Measurements from ENCODE around the gene CYB5B.
"Not testable (repeated sequence)": the region's sequence is repeated elsewhere in the genome, so short reads cannot be mapped to it uniquely, and the experiment has no call there.

Gene CYB5B

DNA sequence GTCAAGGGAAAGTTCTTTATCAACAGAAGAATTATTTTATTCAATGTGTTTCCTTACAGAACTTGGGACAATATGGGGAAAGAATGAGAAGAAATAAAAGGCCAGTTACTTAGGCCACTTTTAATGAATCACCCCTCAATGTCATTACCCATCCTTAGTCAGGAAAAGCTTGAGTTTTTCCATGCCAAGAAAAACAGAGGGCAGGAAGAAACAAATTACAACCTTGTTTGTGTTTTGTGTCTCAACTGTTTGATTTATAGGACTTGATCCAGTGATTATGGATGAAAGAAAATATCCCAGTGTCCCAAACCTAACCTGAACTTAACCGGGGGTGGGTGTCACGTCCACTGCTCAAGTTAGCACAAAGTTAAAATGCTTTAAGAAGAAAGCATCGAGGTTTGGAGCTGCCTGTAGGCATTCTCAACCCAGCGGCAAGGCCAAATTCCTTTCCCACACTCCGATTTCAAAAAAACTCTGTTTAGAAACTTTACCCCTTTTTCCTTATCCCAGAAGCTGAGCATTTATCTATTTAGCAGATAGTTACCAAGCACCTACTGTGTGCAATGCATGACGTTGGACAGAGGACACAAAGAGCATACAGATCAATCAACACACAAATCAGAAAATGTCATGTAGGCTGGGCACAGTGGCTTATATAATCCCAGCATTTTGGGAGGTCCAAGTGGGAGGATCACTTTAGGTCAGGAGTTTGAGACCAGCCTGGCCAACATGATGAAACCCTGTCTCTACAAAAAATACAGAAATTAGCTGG, 14.0 kb upstream of the CYB5B start:
- no peak for ATAC-seq
- DNase-seq: no peak

DNA sequence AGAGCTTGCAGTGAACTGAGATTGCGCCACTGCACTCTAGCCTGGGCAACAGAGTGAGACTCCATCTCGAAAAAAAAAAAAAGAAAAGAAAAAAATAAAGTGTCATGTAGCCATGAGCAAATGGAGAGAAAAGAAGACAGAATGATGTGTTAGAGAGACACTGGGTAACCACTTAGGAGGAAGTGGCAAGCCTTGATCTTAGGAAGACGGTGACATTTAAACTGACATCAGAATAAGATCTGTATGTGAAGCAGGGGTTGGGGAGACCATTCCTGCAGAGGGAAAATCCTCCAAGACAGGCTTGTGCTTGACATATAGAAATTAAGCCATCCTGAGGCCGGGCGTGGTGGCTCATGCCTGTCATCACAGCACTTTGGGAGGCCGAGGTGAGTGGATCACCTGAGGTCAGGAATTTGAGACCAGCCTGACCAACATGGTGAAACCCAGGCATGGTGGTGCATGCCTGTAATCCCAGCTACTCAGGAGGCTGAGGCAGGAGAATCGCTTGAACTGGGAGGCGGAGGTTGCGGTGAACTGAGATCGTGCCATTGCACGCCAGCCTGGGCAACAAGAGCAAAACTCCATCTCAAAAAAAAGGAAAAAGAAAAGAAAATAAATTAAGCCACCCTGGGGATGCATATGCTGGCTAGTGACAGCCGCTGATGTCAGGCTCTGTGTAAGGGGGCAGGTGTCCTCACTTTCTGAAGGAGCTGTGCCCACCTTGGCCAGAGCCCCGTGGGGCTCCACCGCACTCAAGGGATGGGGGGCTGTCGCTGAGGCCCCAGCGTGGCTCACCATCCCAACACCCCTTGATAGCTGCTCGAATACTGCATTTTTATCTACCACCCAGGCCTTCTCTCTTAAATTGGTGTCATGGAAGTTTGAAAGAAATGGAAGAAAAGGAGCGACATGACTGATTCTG, 13.1 kb upstream of the CYB5B start:
- ATAC-seq: peak; percentile 83
- no peak for DNase-seq

DNA sequence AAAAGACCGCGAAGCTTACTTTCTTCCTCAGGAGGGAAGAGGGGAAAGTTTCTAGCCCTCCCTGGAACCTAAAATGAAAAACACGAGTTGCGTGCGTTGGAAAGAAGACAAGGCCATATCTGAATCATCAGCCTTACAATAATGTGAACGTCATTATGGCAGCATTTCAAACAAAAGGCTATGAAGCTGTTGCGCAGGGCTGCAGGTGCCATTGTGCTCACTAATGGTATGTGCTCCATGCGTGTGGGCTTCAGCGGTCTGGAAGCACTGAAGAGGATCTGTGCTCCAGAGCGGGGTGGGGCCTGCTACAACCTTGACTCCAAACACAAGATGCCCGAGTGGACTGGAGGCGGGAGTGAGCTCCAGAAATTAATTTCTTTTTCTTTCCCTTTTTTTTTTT, 12.1 kb upstream of the CYB5B start:
- ATAC-seq: no peak
- no peak for DNase-seq

DNA sequence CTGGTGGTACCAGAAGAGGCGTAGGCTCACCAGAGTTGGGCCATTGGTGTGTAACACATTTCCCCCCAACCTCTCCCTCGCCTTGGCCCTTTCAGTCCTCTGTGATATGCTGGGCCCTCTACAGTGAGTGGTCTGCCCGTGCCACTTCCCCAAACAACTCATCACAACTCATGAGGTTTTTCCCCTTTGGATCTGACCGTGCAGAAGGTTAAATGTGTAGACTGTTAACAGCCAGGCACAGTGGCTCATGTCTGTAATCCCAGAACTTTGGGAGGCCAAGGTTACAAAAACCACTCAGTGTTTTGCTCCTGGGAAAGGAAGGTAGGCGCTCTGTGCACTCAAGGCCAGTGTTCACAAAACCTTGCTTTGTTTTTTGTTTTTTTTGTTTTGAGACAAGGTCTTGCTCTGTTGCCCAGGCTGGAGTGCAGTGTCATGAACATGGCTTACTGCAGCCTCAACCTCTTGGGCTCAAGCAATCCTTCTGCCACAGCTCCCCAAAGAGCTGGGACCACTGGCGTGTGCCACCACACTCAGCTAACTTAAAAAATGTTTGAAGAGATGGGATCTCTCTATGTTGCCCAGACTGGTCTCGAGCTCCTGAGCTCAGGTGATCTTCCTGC, 11.3 kb upstream of the CYB5B start:
- ATAC-seq: no peak
- DNase-seq: no peak

DNA sequence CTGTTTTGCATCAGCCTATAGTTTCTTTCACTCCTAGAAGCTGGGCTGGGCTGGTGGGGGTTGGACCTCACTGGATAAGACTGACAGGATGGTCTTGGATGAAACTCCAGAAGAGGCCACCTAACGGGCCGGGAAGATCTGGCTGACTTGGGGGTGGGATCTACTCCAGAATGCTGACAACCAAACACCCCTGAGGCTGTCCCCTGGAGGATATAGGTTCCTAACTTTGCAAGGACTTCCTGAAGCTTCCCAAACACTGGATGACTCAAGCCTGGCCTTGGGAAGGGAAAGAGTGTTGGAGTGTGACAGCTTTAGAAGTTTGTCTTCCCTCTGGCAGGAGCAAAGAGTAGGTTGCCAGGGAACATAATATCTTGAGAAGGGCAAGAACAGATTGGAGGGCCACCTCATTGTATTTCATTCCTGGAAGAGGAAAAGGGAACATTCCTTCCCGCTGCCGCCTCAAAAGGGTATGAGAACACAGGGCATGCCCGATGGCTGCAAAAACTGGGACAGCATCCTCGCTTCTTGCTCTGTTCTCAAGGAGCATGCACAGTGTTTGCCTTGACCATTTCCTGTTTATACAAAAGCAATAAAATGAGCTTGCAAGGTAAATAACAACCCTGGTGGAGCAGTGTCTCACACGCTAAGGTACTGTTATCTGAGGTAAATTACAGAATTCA, 6.8 kb upstream of the CYB5B start:
- ATAC-seq: no peak
- no peak for DNase-seq

DNA sequence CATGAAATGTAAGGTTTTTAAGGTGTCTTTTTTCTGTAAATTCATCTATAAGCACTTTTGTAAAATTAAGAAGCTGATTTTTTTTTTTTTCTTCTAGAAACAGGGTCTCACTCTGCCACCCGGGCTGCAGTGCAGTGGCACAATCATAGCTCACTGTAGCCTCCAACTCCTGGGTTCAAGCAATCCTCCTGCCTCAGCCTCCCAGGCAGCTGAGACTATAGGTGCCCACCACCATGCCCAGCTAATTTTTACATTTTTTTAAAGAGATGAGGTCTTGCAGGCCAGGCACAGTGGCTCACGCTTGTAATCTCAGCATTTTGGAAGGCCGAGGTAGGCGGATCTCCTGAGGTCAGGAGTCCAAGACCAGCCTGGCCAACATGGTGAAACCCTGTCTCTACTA, 4.5 kb upstream of the CYB5B start:
- ATAC-seq (no peak), DNase-seq (no peak)

DNA sequence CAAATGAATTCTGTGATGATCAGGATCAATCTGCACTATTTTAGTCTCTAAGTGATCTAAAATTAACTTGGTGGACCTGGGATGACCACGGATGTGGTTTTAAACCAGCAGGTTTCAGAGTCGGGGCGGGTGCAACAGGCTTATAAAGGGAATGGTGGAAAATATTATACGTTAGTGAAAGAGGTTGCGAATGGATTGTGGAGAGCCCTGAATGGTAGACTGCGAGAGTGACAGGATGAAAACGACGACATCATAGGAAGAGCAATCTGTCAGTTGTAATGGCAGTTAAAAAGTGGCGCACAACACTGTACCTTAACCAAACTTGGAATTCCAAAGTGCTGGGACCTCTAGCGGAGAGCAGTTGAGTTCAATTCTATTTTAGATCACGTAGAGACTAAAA, 1.2 kb upstream of the CYB5B start:
- DNase-seq: no peak
- no peak for ATAC-seq

DNA sequence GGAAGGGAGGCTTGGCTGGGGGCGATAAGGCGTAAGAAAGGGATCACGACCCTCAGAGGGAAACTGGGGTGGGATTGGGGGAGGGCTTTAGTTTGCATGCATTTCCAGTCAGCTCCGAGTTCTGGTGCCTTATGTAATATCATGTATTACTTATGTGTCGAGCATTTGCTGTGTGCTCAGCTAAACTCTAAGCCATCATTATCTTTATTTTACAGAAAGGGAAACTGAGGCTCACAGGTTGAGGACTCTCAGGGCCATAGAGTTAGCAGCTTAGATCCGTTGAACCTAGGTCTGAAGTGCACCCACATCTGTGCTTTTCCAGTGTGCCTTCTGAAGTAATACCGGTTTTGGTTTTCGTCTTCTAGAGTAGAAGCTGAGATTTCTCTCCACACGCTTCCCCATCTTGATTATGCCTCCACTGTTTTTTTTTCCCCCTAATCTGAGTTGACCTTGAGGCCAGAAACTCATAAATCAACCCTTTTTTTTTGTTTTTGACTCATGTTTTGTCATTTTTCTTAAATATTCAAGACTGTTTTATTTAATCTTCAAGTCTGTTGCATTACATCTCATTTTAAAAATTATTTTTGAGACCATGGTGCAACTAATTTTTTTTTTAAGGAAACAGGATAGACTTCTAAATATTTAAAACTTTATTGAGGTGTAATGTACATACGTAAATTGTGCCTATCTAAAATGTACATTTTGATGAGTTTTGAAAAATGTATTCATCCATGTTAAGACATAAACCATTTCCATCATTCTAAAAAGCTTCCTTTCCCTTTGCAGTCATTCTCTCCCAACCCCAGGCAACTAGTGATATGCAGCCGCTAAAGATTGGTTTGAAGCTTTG, 741 bp downstream of the CYB5B start:
- ATAC-seq: no peak

DNA sequence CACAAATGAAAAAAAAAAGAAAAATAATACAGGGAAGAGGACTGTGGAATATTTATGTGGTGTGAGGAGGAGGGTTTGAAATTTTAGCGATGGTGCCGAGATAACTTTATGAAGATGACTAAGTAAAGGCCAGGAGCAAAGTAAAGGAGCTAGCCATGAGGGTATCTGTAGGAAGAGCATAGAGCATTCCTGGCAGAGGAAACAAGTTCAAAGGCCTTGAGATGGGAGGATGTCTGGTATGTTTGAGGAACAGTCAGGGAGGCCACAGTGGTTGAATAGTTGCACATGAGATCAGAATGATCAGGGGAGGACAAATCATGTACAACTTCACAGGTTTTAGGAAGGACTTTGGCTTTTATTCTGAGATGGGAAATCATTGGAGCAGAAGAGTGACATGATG, 4.2 kb downstream of the CYB5B start:
- no peak for ATAC-seq
- DNase-seq: no peak

More for the DNA sequence above, 741 bp downstream of the CYB5B start:
- no peak for DNase-seq

DNA sequence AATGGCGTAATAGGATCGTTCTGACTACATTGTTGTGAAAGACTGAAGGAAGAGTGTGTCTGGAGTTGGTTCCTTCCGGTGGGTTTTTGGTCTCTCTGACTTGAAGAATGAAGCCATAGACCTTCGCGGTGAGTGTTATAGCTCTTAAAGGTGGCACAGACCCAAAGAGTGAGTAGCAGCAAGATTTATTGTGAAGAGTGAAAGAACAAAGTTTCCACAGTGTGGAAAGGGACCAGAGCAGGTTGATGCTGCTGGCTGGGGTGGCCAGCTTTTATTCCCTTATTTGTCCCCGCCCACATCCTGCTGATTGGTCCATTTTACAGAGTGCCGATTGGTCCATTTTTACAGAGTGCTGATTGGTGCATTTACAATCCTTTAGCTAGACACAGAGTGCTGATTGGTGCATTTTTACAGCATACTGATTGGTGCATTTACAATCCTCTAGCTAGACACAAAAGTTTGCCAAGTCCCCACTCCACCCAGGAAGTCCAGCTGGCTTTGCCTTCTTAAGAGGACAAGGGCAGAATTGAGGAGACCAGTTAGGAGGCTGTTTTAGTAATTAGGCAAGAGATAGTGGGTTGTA, 4.7 kb downstream of the CYB5B start:
- not testable (repeated sequence) for DNase-seq, ATAC-seq

DNA sequence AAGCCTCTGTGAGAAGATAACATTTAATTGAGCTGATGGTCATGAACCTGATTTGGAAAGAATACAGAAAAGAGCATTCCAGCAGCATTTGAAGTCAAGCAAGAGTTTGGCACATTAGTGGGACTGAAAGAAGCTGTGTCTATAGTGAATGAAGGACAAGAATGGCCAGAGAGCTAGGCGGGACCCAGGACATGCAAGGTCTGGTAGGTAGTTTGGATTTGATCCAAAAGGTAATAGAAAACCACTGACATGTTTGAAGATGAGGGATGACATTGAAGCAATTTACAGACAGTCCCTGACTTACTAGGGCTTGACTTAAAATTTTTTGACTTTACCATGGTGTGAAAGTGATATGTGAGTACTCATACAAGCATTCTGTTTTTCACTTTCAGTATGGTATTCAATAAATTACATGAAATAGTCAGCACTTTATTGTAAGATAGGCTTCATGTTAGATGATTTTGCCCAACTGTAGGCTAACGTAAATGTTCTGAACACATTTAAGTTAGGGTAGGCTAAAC, 7.6 kb downstream of the CYB5B start:
- ATAC-seq (peak; percentile 40), DNase-seq (no peak)

DNA sequence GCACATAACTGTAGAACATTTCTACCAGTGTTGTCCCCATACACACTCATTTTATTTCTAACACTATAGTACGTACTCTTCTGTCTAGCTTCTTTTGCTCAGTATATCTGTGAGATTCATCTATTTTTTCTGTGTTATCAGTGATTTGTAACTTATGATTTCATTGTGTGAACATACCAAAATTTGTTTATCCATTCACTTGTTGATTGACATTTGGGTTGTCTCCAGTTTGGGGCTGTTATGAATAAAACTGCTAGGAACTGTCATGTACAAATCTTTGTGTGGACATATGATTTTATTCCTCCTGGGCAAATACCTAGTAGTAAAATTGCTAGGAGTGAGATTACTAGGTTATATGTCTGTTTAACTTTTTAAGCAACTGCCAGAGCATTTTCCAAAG, 9.6 kb downstream of the CYB5B start:
- no peak for ATAC-seq
- DNase-seq: no peak

DNA sequence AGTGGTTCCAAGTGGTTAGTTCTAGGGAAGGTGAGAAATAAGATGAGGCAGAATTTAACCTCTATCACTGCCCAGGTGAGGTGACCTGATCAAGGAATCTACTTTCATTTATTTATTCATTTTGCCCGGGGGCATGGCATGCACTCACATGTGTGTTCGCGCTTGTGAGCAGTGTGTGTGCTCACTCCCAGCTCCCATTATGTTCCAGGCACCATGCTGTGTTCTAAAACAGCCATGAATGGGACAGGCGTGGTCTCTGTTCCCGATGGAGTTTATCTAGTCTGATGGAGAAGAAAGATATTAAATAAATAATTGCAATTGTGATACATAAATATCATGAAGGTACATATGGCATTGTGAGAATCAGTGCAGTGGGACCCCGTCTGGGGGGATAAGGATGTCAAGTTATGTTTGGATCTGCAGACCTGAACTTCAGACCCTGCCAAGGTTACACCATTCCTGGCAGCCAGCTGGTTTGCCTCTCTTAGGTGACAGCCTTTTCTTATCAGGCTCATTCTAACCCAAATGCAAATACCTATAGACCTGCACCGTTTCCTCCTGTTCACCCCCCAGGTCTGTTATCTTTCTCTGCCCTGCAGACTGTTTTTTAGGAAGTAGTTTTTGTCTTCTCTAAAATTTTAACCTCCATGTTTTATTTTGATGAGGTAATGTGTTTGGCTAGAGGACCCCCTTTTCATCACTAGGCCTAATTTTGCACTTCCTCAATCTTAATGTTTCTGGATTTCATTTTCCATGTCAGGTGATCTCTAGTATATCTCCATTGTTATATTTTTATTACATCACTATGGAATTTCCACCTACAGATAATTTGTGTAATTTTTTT, 11.8 kb downstream of the CYB5B start:
- DNase-seq (no peak), ATAC-seq (no peak)

DNA sequence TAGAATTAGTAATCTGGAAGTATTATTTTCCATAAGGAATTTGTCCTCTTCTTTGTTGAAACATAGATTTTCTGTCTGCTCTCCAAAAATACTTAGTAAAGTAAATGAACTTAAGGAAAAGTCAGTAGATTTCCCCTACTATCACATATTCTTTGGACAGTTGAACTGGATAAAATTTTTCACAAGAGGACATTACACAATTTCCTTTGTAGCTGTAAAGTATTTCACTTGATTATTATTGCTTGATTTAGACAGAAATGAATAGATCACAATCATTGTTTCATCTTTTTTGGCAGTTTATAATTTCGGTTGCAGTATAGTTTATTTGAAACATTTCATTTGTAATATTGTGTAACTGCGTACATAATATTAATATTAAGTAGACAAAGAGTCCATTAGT, 12.5 kb downstream of the CYB5B start:
- DNase-seq: no peak

DNA sequence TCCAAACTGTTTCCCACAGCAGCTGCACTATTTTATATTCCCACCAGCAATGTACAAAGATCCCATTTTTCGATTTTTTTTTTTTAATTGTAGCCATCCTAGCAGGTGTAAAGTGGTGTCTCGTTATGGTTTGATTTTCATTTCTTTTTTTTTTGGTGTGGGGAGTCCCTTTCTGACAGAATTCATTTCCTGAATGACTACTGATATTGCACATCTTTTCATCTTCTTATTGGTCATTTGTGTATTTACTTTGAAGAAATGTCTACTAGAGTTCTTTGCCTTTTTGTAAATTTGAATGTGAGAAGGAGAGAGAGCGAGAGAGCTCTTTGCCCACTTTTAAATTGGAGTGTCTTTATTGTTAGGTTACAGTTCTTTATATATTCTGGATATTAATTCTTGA, 14.0 kb downstream of the CYB5B start:
- no peak for DNase-seq
- peak; percentile 41 for ATAC-seq

More for the DNA sequence above, 12.5 kb downstream of the CYB5B start:
- ATAC-seq: no peak

DNA sequence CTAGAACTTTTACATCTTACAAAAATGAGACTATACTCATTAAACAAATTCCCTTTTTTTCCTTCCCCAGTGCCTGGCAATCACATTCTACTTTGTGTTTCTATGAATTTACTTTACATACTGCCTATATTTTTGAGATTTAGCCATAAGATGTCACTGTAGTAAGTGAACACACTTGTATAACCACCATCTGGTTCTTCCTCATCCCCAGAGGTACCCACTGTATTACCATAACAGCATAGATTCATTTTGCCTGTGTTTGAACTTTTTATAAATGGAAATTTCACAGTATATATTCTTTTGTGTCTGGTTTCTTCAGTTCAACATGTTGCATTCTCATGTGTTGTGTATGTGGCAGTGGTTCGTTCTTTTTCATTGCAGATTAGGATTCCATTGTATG, 15.8 kb downstream of the CYB5B start:
- ATAC-seq (no peak), DNase-seq (no peak)

DNA sequence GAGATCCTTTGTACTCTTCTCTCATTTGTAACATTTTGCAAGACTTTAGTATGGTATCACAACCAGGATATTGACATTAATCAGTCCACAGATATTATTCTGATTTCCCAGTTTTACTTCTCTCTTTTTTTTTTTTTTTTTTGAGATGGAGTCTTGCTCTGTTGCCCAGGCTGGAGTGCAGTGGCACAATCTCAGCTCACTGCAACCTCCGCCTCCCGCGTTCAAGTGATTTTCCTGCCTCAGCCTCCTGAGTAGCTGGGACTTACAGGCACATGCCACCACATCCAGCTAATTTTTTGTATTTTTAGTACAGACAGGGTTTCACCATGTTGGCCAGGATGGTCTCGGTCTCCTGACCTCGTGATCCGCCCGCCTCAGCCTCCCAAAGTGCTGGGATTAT, 16.6 kb downstream of the CYB5B start:
- not testable (repeated sequence) for ATAC-seq, DNase-seq

DNA sequence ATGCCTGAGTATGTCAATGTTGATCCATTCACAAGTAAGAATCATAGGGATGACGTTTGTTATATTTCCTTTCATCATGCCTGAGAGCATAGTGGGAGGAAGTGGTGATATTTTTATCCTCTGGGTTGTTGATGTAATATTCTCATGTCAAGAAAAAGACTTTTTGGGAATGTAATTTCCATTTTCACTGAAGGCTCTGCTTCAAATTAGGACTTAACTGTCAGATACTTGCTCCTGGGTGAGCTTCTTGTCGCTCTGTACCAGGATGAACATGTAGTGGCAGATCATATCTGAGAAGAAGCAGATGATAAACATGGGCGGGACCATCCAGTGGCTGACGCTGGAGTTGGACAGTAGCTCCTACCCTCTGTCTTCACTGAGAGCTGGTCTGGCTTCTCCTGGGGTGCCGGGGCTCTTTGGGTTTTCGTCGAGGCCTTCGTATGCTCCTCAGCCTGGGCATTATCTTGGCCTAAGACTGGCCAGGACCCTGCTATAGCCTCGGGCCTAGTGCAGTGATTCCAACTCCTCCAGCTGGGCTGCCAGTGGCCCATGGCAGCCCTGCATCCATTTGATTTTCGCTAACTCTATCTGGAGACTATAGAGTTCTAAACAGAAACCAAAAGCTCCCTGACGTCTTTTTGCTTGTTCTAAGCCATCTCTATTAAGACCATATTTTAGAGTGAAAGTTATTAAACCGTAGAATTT, 19.7 kb downstream of the CYB5B start:
- ATAC-seq: peak; percentile 74
- DNase-seq: peak; percentile 22

DNA sequence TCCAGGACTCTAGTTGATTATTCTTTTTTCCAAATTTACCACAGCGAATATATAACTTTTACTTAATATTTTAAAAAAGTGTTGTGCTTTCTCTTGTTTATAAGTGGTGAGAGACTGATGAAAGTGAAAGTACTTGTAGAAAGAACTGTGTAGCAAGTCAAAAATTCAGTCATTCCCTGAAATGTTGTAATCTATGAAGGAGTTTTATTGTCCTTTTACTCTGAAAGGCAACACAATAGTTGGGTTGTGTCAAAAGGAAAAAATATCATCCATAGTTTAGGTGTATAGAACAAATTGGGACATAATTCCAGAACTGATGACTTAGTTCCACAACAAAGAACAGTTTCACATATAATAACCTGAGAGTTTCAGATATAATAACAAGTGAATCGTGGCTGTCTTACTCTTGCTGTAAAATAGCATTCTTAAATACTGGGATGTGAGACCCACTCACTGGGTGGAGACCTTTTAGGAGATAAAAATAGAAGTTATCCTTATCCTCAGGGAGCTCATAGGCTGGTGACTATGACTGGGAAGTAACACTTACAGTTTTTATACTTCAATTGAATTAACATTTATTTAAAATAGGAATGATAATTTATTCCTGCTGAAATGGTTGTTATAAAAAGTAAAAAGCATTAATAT, 20.6 kb downstream of the CYB5B start:
- DNase-seq: no peak
- ATAC-seq: no peak
